GM12801 (cell line): Measurements from ENCODE around the gene MAML2.

ENCODE experiments used
- CTCF ChIP-seq: IDR thresholded peaks from one replicate; pipeline ENCODE4 v1.5.1; 2011; ENCODE audit warnings: control low read depth; ENCODE audit not compliant: insufficient read length; ENCODE audit errors: extremely low read depth

MAML2 gene

GRCh38 chr11:96290631-96291030 is 52.4 kb downstream of the MAML2 start:
- TF ChIP-seq CTCF = no peak

- no peak for TF ChIP-seq CTCF
These were observed 53.0 kb downstream of the MAML2 start for GRCh38 chr11:96290031-96290430.

GRCh38 chr11:96288915-96289314 is 54.1 kb downstream of the MAML2 start:
- no peak for TF ChIP-seq CTCF

- TF ChIP-seq CTCF = no peak
These were observed 55.1 kb downstream of the MAML2 start for GRCh38 chr11:96287822-96288439.

- no peak for TF ChIP-seq CTCF
These were observed 58.1 kb downstream of the MAML2 start for GRCh38 chr11:96284917-96285316.

- no peak for TF ChIP-seq CTCF
These were observed 58.6 kb downstream of the MAML2 start for GRCh38 chr11:96284401-96284800.

- no peak for TF ChIP-seq CTCF
These were observed 60.3 kb downstream of the MAML2 start for GRCh38 chr11:96282625-96283220.
